GM20000 (cell line): ENCODE measurements around the gene PRTG.

ENCODE experiments used
- DNase-seq: peaks from one replicate; pipeline ENCODE4 v3.0.0; 2012; ENCODE audit warnings: low spot score
- TF ChIP-seq, protein P1 (sequence below): IDR thresholded peaks from 2 replicates; pipeline ENCODE4 v1.5.1; 2012; ENCODE audit warnings: mild to moderate bottlenecking, control low read depth; ENCODE audit errors: extremely low read depth, missing control alignments

The PRTG gene

DNA sequence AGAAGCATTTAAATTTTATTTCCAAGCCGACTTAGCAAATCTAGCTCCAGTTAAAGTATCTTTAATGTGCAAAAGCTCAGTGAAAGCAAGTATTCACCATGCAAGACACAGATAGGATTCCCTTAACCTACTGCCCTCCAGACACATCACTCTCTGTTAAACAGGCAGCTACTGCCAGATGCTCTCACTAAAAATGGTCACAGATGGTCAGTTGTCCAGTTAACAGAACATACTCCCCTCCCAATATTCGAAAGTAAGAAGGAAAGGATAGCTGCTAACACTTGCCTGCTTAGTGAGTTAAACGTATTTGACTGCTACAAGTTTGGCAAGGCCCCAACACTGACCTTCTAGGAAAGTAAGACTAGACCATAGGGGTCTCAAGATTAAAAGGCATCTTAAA lies 73.7 kb downstream of the PRTG start:
- DNase-seq, result no peak

DNA sequence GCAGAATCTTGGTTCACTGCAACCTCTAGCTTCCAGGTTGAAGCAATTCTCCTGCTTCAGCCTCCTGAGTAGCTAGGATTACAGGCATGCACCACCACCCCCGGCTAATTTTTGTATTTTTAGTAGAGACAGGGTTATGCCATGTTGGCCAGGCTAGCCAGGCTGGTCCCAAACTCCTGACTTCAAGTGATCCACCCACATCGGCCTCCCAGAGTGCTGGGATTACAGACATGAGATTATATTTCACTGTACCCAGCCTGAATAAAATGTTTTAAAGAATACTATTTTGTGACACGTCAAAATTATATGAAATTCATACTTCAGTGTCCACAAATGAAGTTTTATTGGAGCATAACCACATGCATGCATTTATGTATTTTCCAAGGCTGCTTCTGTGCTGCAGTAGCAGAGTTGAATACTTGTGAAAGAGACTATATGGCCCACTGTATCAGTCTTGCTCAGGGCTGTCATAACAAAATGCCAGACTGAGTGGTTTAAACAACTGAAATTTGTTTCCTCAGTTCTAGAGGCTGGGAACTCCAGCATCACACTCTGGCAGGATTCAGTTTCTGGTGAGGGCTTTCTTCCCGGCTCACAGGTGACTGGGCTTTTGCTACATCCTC lies 77.2 kb downstream of the PRTG start:
- DNase-seq, result no peak
- TF ChIP-seq, protein P1, sequence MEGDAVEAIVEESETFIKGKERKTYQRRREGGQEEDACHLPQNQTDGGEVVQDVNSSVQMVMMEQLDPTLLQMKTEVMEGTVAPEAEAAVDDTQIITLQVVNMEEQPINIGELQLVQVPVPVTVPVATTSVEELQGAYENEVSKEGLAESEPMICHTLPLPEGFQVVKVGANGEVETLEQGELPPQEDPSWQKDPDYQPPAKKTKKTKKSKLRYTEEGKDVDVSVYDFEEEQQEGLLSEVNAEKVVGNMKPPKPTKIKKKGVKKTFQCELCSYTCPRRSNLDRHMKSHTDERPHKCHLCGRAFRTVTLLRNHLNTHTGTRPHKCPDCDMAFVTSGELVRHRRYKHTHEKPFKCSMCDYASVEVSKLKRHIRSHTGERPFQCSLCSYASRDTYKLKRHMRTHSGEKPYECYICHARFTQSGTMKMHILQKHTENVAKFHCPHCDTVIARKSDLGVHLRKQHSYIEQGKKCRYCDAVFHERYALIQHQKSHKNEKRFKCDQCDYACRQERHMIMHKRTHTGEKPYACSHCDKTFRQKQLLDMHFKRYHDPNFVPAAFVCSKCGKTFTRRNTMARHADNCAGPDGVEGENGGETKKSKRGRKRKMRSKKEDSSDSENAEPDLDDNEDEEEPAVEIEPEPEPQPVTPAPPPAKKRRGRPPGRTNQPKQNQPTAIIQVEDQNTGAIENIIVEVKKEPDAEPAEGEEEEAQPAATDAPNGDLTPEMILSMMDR, result no peak

More for the DNA sequence above, 73.7 kb downstream of the PRTG start:
- TF ChIP-seq, protein P1, result no peak

DNA sequence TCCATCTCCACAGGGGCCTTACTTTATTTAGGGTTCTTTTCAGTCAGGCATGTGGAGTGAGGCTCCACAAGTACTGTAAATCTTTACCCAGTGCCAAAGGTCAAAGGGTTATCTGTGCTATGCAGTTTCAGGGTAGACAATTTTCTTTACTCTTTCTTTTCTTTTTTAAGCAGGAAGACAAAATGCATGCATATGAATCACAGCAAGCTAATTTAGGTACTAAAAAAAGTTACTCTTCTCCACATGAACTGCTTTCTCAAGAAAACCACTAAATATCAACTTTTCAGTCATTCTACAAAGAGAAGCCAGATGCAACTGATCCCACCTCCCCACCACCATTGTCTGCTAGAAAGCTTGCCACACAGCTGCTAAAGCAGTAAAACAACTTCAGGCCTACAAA lies 81.5 kb downstream of the PRTG start:
- TF ChIP-seq, protein P1, result no peak
- no peak for DNase-seq

DNA sequence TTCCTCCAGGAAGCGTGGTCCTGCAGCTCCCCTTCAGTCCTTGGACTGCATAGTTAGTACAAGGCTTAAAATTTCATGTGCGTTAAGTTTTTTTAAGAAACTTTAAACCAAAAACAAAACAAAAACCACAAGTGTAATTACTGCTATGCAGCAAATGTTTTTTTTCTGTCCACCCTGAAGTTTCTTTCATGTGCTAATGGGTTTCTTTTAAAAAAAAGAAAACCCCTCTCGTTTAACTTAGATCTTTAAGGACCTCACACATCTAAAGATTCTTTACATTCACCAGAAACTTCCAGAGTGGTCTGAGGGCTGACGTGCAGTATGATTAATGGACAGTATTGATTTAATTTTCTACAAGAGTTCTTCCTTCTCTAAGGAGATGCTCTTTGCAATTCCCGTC lies 82.8 kb downstream of the PRTG start:
- TF ChIP-seq, protein P1, result no peak
- DNase-seq, result no peak

DNA sequence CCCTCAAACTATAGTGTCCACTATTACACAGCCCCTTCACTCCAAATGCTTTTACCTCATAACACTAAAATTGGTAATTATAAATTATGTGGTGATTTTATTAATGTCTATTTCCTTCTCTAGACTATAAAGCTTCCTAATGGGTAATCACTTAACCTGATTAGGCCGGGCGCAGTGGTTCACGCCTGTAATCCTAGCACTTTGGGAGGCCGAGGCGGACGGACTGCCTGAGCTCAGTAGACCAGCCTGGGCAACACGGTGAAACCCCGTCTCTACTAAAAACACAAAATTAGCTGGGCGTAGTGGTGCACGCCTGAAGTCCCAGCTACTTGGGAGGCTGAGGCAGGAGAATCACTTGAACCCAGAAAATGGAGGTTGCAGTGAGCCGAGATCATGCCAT lies 83.5 kb downstream of the PRTG start:
- no peak for DNase-seq
- TF ChIP-seq, protein P1, result no peak

DNA sequence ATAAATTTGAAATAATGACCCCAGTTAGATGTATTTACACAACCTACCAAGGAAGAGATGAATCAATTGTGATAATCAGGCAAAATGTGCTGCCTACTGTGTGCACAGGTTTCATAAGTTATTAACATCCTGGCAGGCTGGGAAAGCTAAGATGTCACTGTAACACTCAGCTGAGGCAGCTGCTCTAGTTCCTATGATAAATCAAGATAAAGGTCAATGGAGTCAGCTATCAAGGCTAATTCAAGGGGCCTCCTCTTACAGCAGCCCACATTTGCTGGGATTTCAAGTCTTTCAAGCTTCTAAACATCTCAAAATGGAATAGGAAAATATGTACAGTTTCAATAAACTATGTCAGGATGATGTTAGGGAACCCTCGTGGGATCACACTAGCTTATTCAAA lies 84.1 kb downstream of the PRTG start:
- TF ChIP-seq, protein P1, result no peak
- no peak for DNase-seq

DNA sequence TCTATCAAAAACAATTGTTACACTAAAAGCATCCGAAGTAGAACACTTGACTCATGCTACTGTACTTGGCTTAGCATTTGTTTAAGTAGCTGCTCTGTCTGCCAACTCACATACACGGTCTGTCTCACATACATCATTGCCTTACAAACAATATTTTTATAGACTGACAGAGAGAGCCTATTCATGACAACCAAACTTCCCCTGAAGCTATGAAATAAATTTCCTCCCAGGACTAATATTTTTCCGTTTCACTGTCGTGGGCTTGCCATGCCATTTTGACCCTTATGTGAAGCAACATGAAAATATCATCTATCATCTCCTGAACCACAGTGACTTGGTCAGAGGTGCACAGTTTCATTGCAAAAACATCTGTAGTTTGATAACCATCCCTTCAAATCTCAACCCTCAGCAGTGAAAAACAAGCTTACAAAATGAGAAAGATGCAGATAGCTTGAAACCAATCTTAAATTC lies 88.4 kb downstream of the PRTG start:
- TF ChIP-seq, protein P1, result no peak

More for the DNA sequence above, 88.4 kb downstream of the PRTG start:
- no peak for DNase-seq
